Spleen (tissue), 3 donors: ENCODE measurements around the gene CACNA2D2.

Experiments
- POLR2A ChIP-seq, 3 donors: fragments of 450-650 bp; IDR thresholded peaks; one replicate each; pipeline ENCODE4 v1.5.1; 2017; ENCODE audit warnings: antibody characterized with exemption in 3 of 3, mild to moderate bottlenecking in 1 of 3
- POLR2AphosphoS5 ChIP-seq, 3 donors: sonication (generic); formaldehyde crosslinking; IDR thresholded peaks; one replicate each; pipeline ENCODE4 v1.5.1; 2017; ENCODE audit warnings: antibody characterized with exemption in 3 of 3

DNA sequence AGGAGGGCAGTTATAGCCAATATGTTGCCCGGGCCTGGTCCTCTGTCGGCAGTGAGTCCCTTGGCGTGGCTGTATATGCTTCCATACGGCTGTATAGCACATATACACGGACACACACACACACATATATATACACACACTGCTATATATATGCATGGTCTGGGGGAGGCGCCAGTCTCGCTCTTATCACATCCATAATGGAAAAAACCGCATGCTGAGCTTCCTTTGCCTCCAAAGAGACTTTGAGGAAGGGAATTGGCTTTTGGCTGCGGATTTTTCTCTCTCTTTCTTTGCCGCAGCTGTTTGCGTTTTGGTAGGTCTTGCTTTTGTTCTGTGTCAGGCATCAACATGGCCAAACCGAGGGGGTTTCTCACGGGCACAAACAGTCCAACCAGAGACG, 132.8 kb downstream of the CACNA2D2 start:
- TF ChIP-seq POLR2A (IDR thresholded peaks at IDR 0.05) = no peak
- no peak for TF ChIP-seq POLR2AphosphoS5 (IDR thresholded peaks at IDR 0.05)
